ENCODE measurements around the gene CNTN4. TPM values are rescaled to one million over a fixed set of nuclear protein-coding genes. Genes with fewer than 3 reads are reported as not detected.

Gene CNTN4
- polyA plus RNA-seq, 1 donor (not counting 4 experiments of a cell fraction or from before 2014, with no cell fraction given): not detected

- Histone ChIP-seq H3K27me3 (ENCODE audit: control insufficient read depth, extremely low read depth, insufficient read depth, low read length) (no peaks in the 10 kb centered on the region), H2AFZ (ENCODE audit: control insufficient read depth, low read length) (no peak overlapping the region), H3K4me1 (ENCODE audit: control insufficient read depth, extremely low read depth, insufficient read depth, low read length) (no peaks in the 10 kb centered on the region), H3K9me1 (ENCODE audit: control insufficient read depth, extremely low read depth, insufficient read depth, low read length) (no peaks in the 10 kb centered on the region), H3K4me2 (ENCODE audit: control insufficient read depth, extremely low read depth, insufficient read depth, low read depth, low read length) (no peak overlapping the region), H3K9ac (ENCODE audit: control insufficient read depth, extremely low read depth, insufficient read depth, low read length) (no peak overlapping the region), H3K36me3 (ENCODE audit: control insufficient read depth in 2 of 2, extremely low read depth in 1 of 2, insufficient read depth in 2 of 2, low read length in 2 of 2) (no peaks in the 10 kb centered on the region), H3K79me2 (ENCODE audit: control insufficient read depth, insufficient read depth, low read length) (no peaks in the 10 kb centered on the region), H3K27ac (ENCODE audit: control insufficient read depth, insufficient read depth, low read length) (no peak overlapping the region), H4K20me1 (ENCODE audit: control insufficient read depth, extremely low read depth, insufficient read depth, low read length) (no peaks in the 10 kb centered on the region), H3K9me3 (ENCODE audit: control insufficient read depth, low read depth, low read length) (no peaks in the 10 kb centered on the region), H3K4me3 (ENCODE audit: control insufficient read depth in 2 of 3, extremely low read depth in 1 of 3, insufficient read depth in 2 of 3, low read depth in 1 of 3, low read length in 3 of 3) (no peak overlapping the region)
- dilution Hi-C loops (cut with MboI; ENCODE audit: extremely low pct_ligation_motif_present, low sequenced_read_pairs): no loop called here
- no peak for DNase-seq (ENCODE audit: low read depth, low spot score)
- TF ChIP-seq EZH2 (IDR thresholded peaks at IDR 0.05; ENCODE audit: low read length): no peak
- TF ChIP-seq, protein P1, sequence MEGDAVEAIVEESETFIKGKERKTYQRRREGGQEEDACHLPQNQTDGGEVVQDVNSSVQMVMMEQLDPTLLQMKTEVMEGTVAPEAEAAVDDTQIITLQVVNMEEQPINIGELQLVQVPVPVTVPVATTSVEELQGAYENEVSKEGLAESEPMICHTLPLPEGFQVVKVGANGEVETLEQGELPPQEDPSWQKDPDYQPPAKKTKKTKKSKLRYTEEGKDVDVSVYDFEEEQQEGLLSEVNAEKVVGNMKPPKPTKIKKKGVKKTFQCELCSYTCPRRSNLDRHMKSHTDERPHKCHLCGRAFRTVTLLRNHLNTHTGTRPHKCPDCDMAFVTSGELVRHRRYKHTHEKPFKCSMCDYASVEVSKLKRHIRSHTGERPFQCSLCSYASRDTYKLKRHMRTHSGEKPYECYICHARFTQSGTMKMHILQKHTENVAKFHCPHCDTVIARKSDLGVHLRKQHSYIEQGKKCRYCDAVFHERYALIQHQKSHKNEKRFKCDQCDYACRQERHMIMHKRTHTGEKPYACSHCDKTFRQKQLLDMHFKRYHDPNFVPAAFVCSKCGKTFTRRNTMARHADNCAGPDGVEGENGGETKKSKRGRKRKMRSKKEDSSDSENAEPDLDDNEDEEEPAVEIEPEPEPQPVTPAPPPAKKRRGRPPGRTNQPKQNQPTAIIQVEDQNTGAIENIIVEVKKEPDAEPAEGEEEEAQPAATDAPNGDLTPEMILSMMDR (optimal IDR thresholded peaks at IDR 0.05 in 1 of 3, IDR thresholded peaks at IDR 0.05 in 1 of 3, conservative IDR thresholded peaks at IDR 0.05 in 1 of 3; ENCODE audit: extremely low read depth in 1 of 3, insufficient read depth in 2 of 3, low read length in 3 of 3): no peak
- FAIRE-seq: no peak
Observed at GRCh38 chr3:2477620-2478019, 379.0 kb downstream of the CNTN4 start.

- no peak overlapping the region for H2AFZ ChIP-seq (ENCODE audit: control insufficient read depth, low read length)
- H3K9me3 ChIP-seq (ENCODE audit: control insufficient read depth, low read depth, low read length): no peaks in the 10 kb centered on the region
- no peak overlapping the region for H3K4me2 ChIP-seq (ENCODE audit: control insufficient read depth, extremely low read depth, insufficient read depth, low read depth, low read length)
- DNase-seq (ENCODE audit: low read depth, low spot score): no peak
- dilution Hi-C loops (cut with MboI; ENCODE audit: extremely low pct_ligation_motif_present, low sequenced_read_pairs): no loop called here
- no peaks in the 10 kb centered on the region for H3K9me1 ChIP-seq (ENCODE audit: control insufficient read depth, extremely low read depth, insufficient read depth, low read length)
- no peak overlapping the region for H3K4me3 ChIP-seq (ENCODE audit: control insufficient read depth in 2 of 3, extremely low read depth in 1 of 3, insufficient read depth in 2 of 3, low read depth in 1 of 3, low read length in 3 of 3)
- no peaks in the 10 kb centered on the region for H3K79me2 ChIP-seq (ENCODE audit: control insufficient read depth, insufficient read depth, low read length)
- H3K27me3 ChIP-seq (ENCODE audit: control insufficient read depth, extremely low read depth, insufficient read depth, low read length): no peaks in the 10 kb centered on the region
- no peak overlapping the region for H3K9ac ChIP-seq (ENCODE audit: control insufficient read depth, extremely low read depth, insufficient read depth, low read length)
- no peaks in the 10 kb centered on the region for H3K4me1 ChIP-seq (ENCODE audit: control insufficient read depth, extremely low read depth, insufficient read depth, low read length)
- TF ChIP-seq, protein P1 (optimal IDR thresholded peaks at IDR 0.05 in 1 of 3, IDR thresholded peaks at IDR 0.05 in 1 of 3, conservative IDR thresholded peaks at IDR 0.05 in 1 of 3; ENCODE audit: extremely low read depth in 1 of 3, insufficient read depth in 2 of 3, low read length in 3 of 3): no peak
- TF ChIP-seq EZH2 (IDR thresholded peaks at IDR 0.05; ENCODE audit: low read length): no peak
- no peak overlapping the region for H3K27ac ChIP-seq (ENCODE audit: control insufficient read depth, insufficient read depth, low read length)
- FAIRE-seq: no peak
- H4K20me1 ChIP-seq (ENCODE audit: control insufficient read depth, extremely low read depth, insufficient read depth, low read length): no peaks in the 10 kb centered on the region
- no peaks in the 10 kb centered on the region for H3K36me3 ChIP-seq (ENCODE audit: control insufficient read depth in 2 of 2, extremely low read depth in 1 of 2, insufficient read depth in 2 of 2, low read length in 2 of 2)
Observed at GRCh38 chr3:2484162-2485026, 385.7 kb downstream of the CNTN4 start.

All from keratinocyte (primary cell).